IPS-15b (cell line): Measurements from ENCODE around the gene MAGI2.

Experiments
- H3K27me3 ChIP-seq: one replicate; pipeline ENCODE4 v1.6.1; 2013; ENCODE audit warnings: low read length; ENCODE audit not compliant: control insufficient read depth, insufficient read depth
- H3K36me3 ChIP-seq: one replicate; pipeline ENCODE4 v1.6.1; 2013; ENCODE audit warnings: low read length; ENCODE audit not compliant: control insufficient read depth, insufficient read depth
- H3K4me1 ChIP-seq: one replicate; pipeline ENCODE4 v1.6.1; 2013; ENCODE audit warnings: mild to moderate bottlenecking, low read length; ENCODE audit not compliant: control insufficient read depth, insufficient read depth
- H3K4me3 ChIP-seq: one replicate; pipeline ENCODE4 v1.5.1; 2013; ENCODE audit warnings: low read depth, low read length
- H3K9ac ChIP-seq: one replicate; pipeline ENCODE4 v1.6.1; 2013; ENCODE audit warnings: low read depth, mild to moderate bottlenecking, low read length
- H3K9me3 ChIP-seq: one replicate; pipeline ENCODE4 v1.6.1; 2013; ENCODE audit warnings: mild to moderate bottlenecking, low read length; ENCODE audit not compliant: control insufficient read depth, insufficient read depth

The MAGI2 gene

DNA sequence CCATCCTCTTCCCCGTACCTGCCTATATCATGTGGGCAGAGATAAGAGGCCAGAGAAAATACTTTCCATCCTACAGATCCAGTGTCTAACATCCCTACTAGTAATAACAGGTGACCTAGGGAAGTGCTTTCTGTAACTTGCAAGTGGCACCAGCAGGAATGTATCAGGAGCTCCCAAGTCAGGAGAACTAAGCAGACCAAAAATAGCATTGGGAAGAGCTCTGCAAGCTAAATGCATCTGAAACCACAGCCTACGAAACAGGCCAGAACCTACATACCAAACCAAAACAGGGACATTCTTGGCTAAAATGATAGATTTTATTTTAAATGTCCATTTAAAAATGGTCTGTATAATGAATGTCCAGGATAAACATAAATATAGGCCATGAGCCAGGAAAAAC, 974.1 kb downstream of the MAGI2 start:
- Histone ChIP-seq H3K27me3 (no peaks in the 10 kb centered on the region), H3K4me3 (no peak overlapping the region), H3K36me3 (no peaks in the 10 kb centered on the region), H3K9ac (no peak overlapping the region), H3K4me1 (peaks cover 2% of the 10 kb centered on the region), H3K9me3 (no peaks in the 10 kb centered on the region)

DNA sequence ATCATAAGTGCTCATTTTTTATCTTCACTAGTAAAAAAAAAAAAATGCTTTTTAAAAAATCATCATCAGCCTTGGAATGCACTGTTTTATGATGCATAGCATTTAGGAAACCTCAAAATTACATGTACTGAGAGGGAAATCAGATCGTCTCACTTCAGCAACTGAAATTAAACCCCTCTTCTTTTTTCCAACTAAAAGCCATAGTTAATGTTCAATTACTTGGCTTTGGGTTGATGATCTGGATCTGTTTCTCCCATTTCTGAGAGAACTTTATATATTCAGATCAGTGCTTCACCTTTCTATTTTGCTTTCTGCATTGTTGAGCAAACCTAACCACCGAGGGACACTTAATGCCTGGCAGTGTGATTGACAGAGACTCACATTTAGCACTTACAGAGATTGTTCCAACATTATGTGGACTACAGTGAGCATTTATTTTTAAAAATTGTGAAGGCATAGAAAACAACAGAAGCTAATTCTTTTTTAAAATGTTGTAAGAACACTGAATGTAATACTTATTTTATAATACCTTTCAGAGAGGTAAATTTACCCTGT, 976.5 kb downstream of the MAGI2 start:
- Histone ChIP-seq H3K4me1 (peaks cover 2% of the 10 kb centered on the region), H3K9me3 (no peaks in the 10 kb centered on the region), H3K9ac (no peak overlapping the region), H3K4me3 (no peak overlapping the region), H3K27me3 (no peaks in the 10 kb centered on the region), H3K36me3 (no peaks in the 10 kb centered on the region)

DNA sequence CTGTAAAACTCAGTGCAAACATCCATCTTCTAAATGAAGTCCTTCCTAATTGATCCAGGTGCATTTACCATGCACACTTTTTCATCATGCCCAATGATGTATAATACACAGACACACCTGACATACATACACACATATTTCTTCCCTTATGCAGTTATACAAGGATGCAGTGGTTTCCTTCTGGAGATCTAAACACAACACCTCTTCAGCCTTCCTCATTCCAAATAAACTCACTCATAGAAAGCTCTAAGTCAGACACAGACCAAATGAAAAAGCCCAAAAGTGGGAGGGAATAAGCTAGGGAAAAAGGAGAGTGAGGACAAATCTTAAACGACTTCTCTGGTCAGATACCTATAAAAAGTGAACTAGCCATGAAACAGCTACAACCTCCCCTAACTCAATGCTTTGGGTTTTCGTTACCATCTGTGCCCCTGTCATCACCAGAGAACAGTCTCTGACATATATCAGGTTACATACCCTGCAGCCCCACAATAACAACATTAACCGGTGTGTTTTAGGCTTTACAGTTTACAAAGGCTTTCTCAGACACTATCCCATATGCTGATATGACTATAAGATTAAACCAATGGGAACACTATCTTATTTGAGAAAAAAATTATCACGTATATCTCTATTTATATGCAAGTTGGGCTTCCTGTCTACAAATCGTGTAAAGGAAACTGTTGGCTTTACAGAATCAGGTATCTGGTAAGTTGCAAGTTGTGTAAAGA, 979.7 kb downstream of the MAGI2 start:
- Histone ChIP-seq H3K9me3 (no peaks in the 10 kb centered on the region), H3K4me1 (peaks cover 2% of the 10 kb centered on the region), H3K27me3 (no peaks in the 10 kb centered on the region), H3K4me3 (no peak overlapping the region), H3K9ac (no peak overlapping the region), H3K36me3 (no peaks in the 10 kb centered on the region)

DNA sequence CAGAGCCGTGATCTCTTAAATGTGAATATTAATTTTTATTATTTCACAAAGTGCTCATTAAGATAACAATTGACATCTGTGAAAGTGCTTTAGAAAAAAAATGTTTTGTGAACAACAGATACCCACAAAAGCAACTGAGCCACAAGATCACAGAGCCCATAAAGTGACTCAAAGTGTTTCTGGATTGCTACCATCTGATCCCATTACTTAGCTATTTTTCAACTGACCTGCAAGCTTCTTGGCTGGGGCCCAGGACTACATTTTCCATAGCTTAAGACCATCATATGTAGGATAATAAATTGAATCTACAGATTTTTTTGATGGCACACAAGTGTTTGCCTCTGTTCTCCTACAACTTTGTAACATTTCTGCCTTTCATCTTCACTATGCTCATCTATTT, 980.4 kb downstream of the MAGI2 start:
- Histone ChIP-seq H3K27me3 (no peaks in the 10 kb centered on the region), H3K36me3 (no peaks in the 10 kb centered on the region), H3K9me3 (no peaks in the 10 kb centered on the region), H3K4me1 (peaks cover 2% of the 10 kb centered on the region), H3K4me3 (no peak overlapping the region), H3K9ac (no peak overlapping the region)

DNA sequence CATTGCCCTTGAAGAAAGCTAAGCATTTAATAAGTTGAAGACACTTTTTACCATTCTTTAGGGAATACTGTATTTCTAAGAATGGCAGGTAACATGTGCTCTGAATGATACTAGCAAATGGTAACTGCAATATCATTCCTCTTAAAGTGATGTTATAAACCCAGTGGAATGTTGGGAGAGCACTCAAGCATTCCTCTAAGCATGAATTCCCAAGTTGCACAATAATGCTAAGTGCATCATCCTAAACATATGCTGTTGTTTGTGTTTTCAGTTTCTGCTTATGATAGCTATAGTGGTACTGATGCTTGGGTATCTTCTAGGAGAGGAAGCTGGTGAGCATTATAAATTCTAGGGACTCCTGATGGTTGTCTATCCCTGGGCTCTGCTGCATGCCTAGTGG, 980.9 kb downstream of the MAGI2 start:
- no peak overlapping the region for H3K9ac ChIP-seq
- no peak overlapping the region for H3K4me3 ChIP-seq
- no peaks in the 10 kb centered on the region for H3K36me3 ChIP-seq
- H3K4me1 ChIP-seq: peaks cover 2% of the 10 kb centered on the region
- H3K9me3 ChIP-seq: no peaks in the 10 kb centered on the region
- no peaks in the 10 kb centered on the region for H3K27me3 ChIP-seq

DNA sequence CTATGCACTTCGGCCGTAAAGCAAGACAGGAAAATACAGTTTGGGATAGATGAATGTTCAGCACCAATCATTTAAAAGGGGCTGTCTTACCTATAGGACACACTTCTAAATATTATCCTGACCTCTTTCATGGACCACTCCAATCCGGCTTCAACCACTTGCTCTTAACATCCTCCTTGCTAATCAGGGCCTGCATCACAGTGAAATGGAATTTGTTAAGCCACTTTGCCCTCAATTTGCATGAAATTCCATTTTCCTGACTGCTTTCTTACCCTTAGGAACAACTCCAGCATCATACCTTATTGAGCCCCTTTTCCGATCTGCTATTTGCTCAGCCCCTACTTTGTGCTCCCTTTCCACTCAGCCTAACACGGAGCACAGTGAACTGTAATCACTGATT, 987.6 kb downstream of the MAGI2 start:
- H3K36me3 ChIP-seq: no peaks in the 10 kb centered on the region
- H3K4me3 ChIP-seq: no peak overlapping the region
- H3K9me3 ChIP-seq: no peaks in the 10 kb centered on the region
- no peaks in the 10 kb centered on the region for H3K27me3 ChIP-seq
- H3K4me1 ChIP-seq: peaks cover 6% of the 10 kb centered on the region
- no peak overlapping the region for H3K9ac ChIP-seq

DNA sequence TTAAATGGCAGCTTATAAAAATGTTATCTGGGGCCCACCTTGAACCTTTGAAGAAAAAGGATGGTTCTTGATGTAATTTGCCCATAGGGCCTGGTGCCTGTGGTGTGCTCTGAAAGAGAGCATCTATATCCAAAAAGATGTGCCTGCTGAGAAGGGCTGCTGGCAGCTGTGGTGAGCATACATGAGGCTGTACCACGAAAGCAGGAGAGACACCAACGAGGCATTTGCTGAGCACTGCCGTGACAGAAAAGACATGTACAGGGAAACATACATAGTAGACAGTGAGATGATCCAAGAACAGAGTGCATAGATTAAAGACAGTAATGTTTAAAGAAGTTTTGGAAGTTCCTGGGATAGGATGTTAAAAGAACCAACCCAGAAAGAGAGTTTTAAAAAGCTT, 990.4 kb downstream of the MAGI2 start:
- Histone ChIP-seq H3K9ac (no peak overlapping the region), H3K4me3 (no peak overlapping the region)

DNA sequence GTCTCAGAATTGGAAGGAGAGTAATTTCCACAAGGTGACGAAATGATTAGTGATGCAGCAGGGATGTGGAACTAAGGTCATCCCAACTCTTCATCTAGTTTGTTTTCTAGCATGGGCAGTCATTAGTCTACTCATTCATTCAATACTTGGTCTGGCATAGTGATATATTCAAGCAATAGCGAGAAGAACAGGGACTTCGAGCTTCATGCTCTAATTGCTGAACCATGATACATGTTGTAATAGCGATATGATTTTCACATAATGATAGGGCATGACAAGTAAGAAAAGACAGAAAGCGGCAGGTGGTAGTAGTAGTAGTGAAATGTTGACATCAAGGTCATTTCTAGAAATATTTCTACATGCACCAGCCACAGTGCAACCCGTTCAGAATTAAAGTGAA, 1002.8 kb downstream of the MAGI2 start:
- no peaks in the 10 kb centered on the region for H3K27me3 ChIP-seq
- no peak overlapping the region for H3K4me3 ChIP-seq
- no peaks in the 10 kb centered on the region for H3K4me1 ChIP-seq
- no peaks in the 10 kb centered on the region for H3K36me3 ChIP-seq
- no peaks in the 10 kb centered on the region for H3K9me3 ChIP-seq
- no peak overlapping the region for H3K9ac ChIP-seq

More for the DNA sequence above, 990.4 kb downstream of the MAGI2 start:
- H3K27me3 ChIP-seq: no peaks in the 10 kb centered on the region
- H3K9me3 ChIP-seq: no peaks in the 10 kb centered on the region
- peaks cover 6% of the 10 kb centered on the region for H3K4me1 ChIP-seq
- H3K36me3 ChIP-seq: no peaks in the 10 kb centered on the region

DNA sequence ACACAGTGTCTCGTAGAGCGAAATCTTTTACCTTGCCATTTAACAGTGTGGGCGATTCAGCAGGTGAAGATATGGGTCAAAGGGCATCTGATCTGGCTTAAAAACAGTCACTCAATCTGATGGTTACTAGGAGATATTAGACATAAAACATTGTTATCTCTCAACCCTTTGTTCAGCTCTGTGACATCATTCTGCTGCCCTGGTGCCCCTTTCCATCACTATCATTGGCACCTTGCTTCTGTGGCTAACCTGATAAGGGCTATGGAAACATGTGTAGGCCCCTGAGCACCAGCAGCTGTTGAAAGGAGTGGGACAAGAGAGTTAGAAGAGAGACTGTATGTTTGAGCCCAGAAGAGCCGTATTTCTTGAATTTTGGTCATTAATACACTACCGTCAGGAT, 1004.6 kb downstream of the MAGI2 start:
- no peaks in the 10 kb centered on the region for H3K9me3 ChIP-seq
- H3K27me3 ChIP-seq: no peaks in the 10 kb centered on the region
- no peaks in the 10 kb centered on the region for H3K36me3 ChIP-seq
- no peak overlapping the region for H3K9ac ChIP-seq
- no peak overlapping the region for H3K4me3 ChIP-seq
- no peaks in the 10 kb centered on the region for H3K4me1 ChIP-seq

DNA sequence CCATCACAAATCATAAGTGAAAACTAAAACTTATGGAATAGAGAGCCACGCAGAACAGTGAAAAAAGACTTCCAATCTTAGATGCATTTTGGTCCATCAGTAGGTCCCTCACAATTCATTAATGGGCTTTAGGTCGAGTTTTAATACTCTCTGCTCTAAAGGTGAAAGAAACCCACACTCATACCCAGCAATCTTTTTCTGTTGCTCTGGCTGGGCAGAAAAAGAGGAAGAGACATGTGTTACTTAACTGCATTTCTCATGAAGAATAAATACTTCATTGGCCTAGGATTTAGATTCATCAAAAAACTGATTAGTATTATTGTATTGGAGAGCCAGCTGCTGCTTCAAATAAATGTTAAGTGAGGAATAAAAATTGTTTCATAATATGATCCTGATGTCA, 1009.2 kb downstream of the MAGI2 start:
- Histone ChIP-seq H3K4me1 (no peaks in the 10 kb centered on the region), H3K36me3 (no peaks in the 10 kb centered on the region), H3K4me3 (no peak overlapping the region), H3K9me3 (no peaks in the 10 kb centered on the region), H3K27me3 (no peaks in the 10 kb centered on the region), H3K9ac (no peak overlapping the region)

DNA sequence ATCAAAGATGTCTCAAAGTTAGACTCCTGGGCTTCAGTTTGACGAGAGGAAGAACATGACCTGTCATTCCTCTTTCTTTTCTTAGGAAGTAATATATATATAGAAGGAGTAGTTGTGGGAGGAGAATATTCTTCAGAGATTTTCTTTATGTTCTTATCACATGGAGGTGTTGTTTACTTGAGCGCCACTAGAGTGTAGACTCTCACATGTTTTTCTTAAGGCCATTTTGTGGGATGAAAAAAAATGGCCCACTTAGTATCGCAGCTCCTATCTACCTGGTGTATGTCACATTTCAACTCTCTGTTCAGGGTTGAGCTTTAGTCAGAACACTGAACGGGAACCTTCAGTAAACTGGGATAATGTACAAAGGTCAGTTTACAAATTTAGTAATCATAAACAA, 1009.7 kb downstream of the MAGI2 start:
- Histone ChIP-seq H3K4me1 (no peaks in the 10 kb centered on the region), H3K27me3 (no peaks in the 10 kb centered on the region), H3K9me3 (no peaks in the 10 kb centered on the region), H3K4me3 (no peak overlapping the region), H3K36me3 (no peaks in the 10 kb centered on the region), H3K9ac (no peak overlapping the region)

DNA sequence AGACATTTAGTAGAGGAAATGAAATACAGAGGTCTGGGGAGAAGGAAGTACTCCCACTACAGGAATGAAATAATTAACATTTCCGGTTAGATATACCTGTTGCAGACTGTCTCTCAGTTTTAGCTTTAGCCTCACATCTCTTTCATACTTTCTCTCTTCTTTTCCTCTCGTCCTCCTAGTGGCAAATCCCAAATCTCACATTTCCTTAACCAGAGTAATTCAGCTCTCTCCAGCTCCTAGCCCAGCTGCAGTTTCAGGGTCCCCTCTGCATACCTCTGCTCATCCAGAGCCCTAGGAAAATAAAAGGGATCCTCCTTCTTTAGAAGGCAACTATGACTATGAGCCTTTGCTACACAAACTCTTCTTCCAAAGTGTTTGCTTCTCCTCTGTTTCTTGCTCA, 1011.7 kb downstream of the MAGI2 start:
- H3K36me3 ChIP-seq: no peaks in the 10 kb centered on the region
- H3K4me3 ChIP-seq: no peak overlapping the region
- H3K9ac ChIP-seq: no peak overlapping the region
- H3K9me3 ChIP-seq: no peaks in the 10 kb centered on the region
- no peaks in the 10 kb centered on the region for H3K27me3 ChIP-seq
- H3K4me1 ChIP-seq: no peaks in the 10 kb centered on the region
